AG10803 (cell line): ENCODE measurements around the gene IRAK2.
A peak's percentile ranks its signal among the peaks of the same experiment; 100 is the strongest.

Experiments used
- DNase-seq: peaks from one replicate; pipeline ENCODE4 v3.0.0; 2010; ENCODE audit warnings: low read depth
- H3K4me3 ChIP-seq: 2 replicates; pipeline ENCODE4 v1.5.1; 2011; ENCODE audit warnings: mild to moderate bottlenecking, low read length, control low read depth
- TF ChIP-seq, protein P1 (sequence below): conservative IDR thresholded peaks from 2 replicates; pipeline ENCODE4 v1.5.1; 2011; ENCODE audit warnings: mild to moderate bottlenecking, low read length, control low read depth, inconsistent platforms

Gene IRAK2

DNA sequence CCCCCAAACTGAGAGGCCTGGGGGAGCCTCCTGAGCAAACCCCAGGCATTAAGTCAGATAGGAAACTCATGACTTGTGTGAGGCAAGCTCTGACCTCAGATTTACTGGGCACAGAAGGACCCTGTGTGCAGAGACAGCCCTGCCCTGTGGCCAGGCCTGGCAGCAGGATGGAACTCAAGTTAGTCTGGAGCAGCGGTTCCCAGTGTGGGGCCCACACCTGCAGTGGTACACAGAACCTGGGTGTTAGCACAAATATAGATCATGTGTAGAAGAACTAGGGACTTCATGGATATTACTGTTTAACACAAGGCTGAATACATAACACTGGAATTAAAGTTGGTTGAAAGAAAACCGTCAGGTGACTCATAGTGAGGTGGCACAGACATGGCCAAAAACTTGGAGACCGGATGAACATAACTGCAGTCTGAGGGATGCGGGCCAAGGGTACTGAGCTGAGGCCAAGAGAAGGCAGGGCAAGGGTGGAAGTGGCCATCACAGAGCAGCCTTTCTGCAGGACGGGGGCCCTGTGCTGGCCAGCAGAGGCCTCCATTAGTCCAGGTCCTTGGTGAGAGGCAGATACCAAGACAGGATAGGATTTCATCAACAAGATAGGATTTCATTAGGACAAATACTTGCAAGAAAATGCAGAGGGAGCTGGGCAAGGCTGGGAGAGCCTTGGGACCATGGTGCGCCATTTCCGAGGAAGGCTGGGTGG lies 40.9 kb downstream of the IRAK2 start:
- peak; percentile 89 for DNase-seq
- TF ChIP-seq, protein P1, sequence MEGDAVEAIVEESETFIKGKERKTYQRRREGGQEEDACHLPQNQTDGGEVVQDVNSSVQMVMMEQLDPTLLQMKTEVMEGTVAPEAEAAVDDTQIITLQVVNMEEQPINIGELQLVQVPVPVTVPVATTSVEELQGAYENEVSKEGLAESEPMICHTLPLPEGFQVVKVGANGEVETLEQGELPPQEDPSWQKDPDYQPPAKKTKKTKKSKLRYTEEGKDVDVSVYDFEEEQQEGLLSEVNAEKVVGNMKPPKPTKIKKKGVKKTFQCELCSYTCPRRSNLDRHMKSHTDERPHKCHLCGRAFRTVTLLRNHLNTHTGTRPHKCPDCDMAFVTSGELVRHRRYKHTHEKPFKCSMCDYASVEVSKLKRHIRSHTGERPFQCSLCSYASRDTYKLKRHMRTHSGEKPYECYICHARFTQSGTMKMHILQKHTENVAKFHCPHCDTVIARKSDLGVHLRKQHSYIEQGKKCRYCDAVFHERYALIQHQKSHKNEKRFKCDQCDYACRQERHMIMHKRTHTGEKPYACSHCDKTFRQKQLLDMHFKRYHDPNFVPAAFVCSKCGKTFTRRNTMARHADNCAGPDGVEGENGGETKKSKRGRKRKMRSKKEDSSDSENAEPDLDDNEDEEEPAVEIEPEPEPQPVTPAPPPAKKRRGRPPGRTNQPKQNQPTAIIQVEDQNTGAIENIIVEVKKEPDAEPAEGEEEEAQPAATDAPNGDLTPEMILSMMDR: no peak
- no peak overlapping the region for H3K4me3 ChIP-seq

DNA sequence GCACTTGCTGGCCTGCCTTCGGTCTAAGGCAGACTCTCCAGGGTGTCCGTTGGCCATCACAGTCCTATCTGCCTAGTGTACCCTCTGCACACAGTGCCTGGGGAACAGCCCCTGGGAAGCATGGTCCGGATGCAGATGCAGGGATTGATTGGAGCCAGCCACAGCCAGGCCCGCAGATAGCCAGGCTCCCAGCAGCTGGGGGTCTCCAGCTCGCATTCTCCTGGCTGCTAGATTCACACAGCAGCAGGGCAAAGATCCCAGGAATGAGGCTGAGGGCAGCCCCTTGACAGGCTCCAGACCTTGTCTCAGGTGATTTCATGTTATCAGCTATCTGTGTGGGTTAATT lies 41.4 kb downstream of the IRAK2 start:
- H3K4me3 ChIP-seq: no peak overlapping the region
- TF ChIP-seq, protein P1: no peak
- DNase-seq: no peak

DNA sequence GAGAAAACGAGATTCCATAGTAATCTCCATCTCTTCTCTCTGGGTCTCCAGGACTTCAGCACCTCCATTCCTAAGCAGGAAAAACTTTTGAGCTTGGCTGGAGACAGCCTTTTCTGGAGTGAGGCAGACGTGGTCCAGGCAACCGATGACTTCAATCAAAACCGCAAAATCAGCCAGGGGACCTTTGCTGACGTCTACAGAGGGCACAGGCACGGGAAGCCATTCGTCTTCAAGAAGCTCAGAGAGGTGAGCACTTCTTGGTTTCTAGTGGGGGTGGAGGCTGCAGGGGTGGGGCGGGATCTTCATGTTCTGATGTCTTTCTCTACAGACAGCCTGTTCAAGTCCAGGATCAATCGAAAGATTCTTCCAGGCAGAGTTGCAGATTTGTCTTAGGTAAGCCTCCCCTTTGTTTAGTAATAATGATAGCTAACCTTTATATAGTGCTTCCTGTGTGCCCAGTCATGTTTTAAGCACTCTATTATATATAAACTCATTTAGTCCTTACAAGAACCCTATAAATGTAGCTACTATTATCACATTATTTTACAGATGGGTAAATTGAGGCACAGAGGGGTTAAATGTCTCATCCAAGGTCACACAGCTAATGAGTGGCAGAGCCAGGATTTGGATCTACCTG lies 48.6 kb downstream of the IRAK2 start:
- H3K4me3 ChIP-seq: no peak overlapping the region
- TF ChIP-seq, protein P1: no peak
- DNase-seq: no peak

DNA sequence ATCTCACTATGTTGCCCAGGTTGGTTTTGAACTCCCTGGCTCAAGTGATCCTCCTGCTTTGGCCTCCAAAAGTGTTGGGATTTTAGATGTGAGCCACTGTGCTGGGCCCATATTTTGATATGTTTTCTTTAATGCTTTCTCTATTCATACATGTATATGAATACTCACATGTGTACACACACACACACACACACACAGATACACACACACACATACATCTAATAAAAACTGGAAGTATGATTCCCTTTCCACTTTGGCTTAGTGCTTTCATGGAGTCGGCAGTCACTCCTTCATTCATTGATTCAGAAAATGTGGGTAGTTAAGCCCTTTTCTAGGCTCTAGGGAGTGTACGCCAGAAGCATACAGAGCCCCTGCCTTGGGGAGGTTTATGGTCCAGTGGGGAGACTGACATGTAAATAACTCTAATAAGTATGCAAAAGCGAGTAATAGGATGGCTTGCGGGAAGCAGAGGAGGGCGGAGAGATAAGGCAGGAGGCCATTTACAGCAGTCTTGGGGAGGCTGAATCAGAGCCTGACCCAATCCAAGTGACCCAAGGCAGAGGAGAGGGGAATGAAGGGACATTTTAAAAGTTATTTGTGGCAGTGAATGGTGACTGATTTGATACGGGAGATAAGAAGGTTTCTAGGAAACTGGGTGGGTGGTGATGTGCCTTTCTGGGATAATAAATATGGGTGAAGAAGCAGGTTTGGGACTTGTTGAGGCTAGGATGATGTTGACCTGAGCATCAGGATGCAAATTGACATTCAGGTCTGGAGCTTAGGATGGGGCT lies 51.1 kb downstream of the IRAK2 start:
- no peak for DNase-seq
- no peak overlapping the region for H3K4me3 ChIP-seq
- TF ChIP-seq, protein P1: no peak

DNA sequence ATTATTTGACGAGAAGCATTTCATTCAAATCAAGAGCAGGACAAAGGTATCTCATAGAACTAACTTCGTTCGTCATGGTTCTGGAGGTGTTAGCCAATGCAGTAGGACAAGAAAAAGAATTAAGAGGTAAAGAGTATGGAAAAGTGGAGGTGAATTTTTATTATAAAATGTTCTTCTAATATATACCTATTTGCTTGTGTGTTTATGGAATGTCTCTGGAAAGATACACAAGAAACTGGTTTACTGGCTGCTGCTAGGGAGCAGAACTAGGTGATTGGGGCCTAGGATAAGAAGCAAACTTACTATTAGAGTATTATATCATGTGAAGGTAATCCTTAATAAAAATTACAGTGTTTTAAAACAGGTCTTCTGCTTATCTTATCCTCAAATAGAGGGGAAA lies 52.6 kb downstream of the IRAK2 start:
- DNase-seq: no peak
- H3K4me3 ChIP-seq: no peak overlapping the region
- TF ChIP-seq, protein P1: no peak

DNA sequence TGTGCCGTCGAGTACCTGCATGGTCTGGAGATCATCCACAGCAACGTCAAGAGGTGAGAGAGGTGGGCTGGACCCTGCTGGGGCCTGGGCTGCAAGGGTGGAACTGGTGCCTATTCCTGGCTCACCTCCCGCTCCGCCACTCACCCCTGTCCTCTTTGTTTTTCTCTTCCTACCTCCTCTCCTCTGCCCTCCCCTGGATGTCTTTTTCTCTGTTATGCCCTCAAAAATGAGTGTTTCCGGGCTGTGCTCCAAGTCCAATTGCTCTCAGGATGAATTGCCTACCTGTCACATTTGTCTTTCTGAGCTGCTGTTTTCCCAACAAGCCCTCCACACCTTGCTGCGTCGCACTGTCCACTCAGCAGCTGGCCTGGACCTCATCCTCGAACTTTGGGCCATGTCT lies 55.0 kb downstream of the IRAK2 start:
- TF ChIP-seq, protein P1: no peak
- H3K4me3 ChIP-seq: no peak overlapping the region
- no peak for DNase-seq
